IMR-90 (cell line): Measurements from ENCODE around the gene EHMT1. TPM values are rescaled to one million over a fixed set of nuclear protein-coding genes. Genes with fewer than 3 reads are reported as not detected.

Experiments
- ATAC-seq: fragments of 200-7000 bp; cut with Tn5 transposase; 2 replicates; pipeline ENCODE4 v1.9.1; 2020; ENCODE audit warnings: low read depth, mild to moderate bottlenecking, moderate library complexity
- BruUV-seq: library from RNA; stranded (reverse); fragments of 400-500 nt; replicated peaks from 2 replicates; lab custom pipeline; 2021; lab: Mats Ljungman, UMichigan
- CTCF ChIA-PET: fragments of 300-600 bp; formaldehyde crosslinking; extraction: SDS; loops from one replicate; lab custom pipeline; 2021; ENCODE audit warnings: antibody characterized with exemption; lab: Yijun Ruan, JAX
- POLR2A ChIA-PET: fragments of 300-600 bp; sonication (Branson Sonifier 250); formaldehyde crosslinking; loops from one replicate; lab custom pipeline; 2022; ENCODE audit warnings: antibody characterized with exemption; ENCODE audit not compliant: unreplicated experiment; lab: Charles Lee
- DNase-seq: peaks from one replicate; pipeline ENCODE4 v3.0.0; 2013
- H2AFZ ChIP-seq: replicated peaks from 2 replicates; pipeline ENCODE3; 2013; ENCODE audit warnings: low read length, mild to moderate bottlenecking; ENCODE audit not compliant: poor library complexity
- H2AK5ac ChIP-seq: 2 replicates; pipeline ENCODE4 v1.6.1; 2013; ENCODE audit warnings: low read depth, low read length, inconsistent platforms
- H2AK9ac ChIP-seq: replicated peaks from 2 replicates; pipeline ENCODE3; 2013; ENCODE audit warnings: mild to moderate bottlenecking, low read depth, low read length, moderate library complexity; ENCODE audit not compliant: poor library complexity
- H2BK120ac ChIP-seq: 2 replicates; pipeline ENCODE4 v1.6.1; 2013; ENCODE audit warnings: low read depth, low read length, inconsistent platforms
- H2BK15ac ChIP-seq: 3 replicates; pipeline ENCODE4 v1.6.1; 2013; ENCODE audit warnings: low read depth, low read length, inconsistent platforms
- H2BK20ac ChIP-seq: 2 replicates; pipeline ENCODE4 v1.6.1; 2013; ENCODE audit warnings: low read depth, mild to moderate bottlenecking, inconsistent platforms, low read length, moderate library complexity
- H2BK5ac ChIP-seq: 2 replicates; pipeline ENCODE4 v1.6.1; 2013; ENCODE audit warnings: mild to moderate bottlenecking, low read depth, low read length, inconsistent platforms; ENCODE audit not compliant: poor library complexity, severe bottlenecking
- H3K14ac ChIP-seq: replicated peaks from 2 replicates; pipeline ENCODE4 v1.6.1; 2013; ENCODE audit warnings: low read depth, low read length, inconsistent platforms
- H3K18ac ChIP-seq: 2 replicates; pipeline ENCODE4 v1.6.1; 2013; ENCODE audit warnings: low read depth, low read length, control low read depth
- H3K23ac ChIP-seq: 2 replicates; pipeline ENCODE4 v1.6.1; 2013; ENCODE audit warnings: low read depth, low read length, inconsistent platforms
- H3K27ac ChIP-seq: 2 replicates; pipeline ENCODE4 v1.5.1; 2013; ENCODE audit warnings: mild to moderate bottlenecking, control low read depth, low read length; ENCODE audit not compliant: insufficient read depth
- H3K27me3 ChIP-seq: 2 replicates; pipeline ENCODE4 v1.6.1; 2013; ENCODE audit warnings: low read length; ENCODE audit not compliant: control insufficient read depth, insufficient read depth
- H3K36me3 ChIP-seq: 2 replicates; pipeline ENCODE4 v1.6.1; 2013; ENCODE audit warnings: low read length, mixed read lengths; ENCODE audit not compliant: control insufficient read depth, insufficient read depth
- H3K4ac ChIP-seq: 2 replicates; pipeline ENCODE4 v1.6.1; 2013; ENCODE audit warnings: low read depth, low read length, inconsistent platforms
- H3K4me1 ChIP-seq: 2 replicates; pipeline ENCODE4 v1.6.1; 2013; ENCODE audit warnings: low read length, mixed read lengths; ENCODE audit not compliant: control insufficient read depth, insufficient read depth
- H3K4me2 ChIP-seq: 2 replicates; pipeline ENCODE4 v1.6.1; 2013; ENCODE audit warnings: low read depth, mild to moderate bottlenecking, control low read depth, low read length, moderate library complexity
- H3K4me3 ChIP-seq: 2 replicates; pipeline ENCODE4 v1.5.1; 2013; ENCODE audit warnings: low read depth, mild to moderate bottlenecking, control low read depth, low read length, moderate library complexity; ENCODE audit not compliant: insufficient read depth
- H3K56ac ChIP-seq: 2 replicates; pipeline ENCODE4 v1.6.1; 2013; ENCODE audit warnings: low read length, inconsistent platforms; ENCODE audit not compliant: insufficient read depth; ENCODE audit errors: extremely low read depth
- H3K79me1 ChIP-seq, 2 experiments: 2 replicates each; pipeline ENCODE4 v1.6.1; 2013; ENCODE audit warnings: low read length in 2 of 2, inconsistent platforms in 1 of 2, low read depth in 1 of 2
- H3K9ac ChIP-seq: 2 replicates; pipeline ENCODE4 v1.6.1; 2013; ENCODE audit warnings: low read depth, low read length, control low read depth
- H3K9me1 ChIP-seq: 2 replicates; pipeline ENCODE4 v1.6.1; 2013; ENCODE audit warnings: low read length, inconsistent platforms; ENCODE audit not compliant: insufficient read depth
- H3K9me3 ChIP-seq: 2 replicates; pipeline ENCODE4 v1.6.1; 2013; ENCODE audit warnings: low read length; ENCODE audit not compliant: control insufficient read depth, insufficient read depth
- H4K20me1 ChIP-seq: 2 replicates; pipeline ENCODE4 v1.6.1; 2013; ENCODE audit warnings: low read length, inconsistent platforms; ENCODE audit not compliant: insufficient read depth
- H4K5ac ChIP-seq: 2 replicates; pipeline ENCODE4 v1.6.1; 2013; ENCODE audit warnings: mild to moderate bottlenecking, low read depth, low read length, control low read depth
- H4K8ac ChIP-seq, 2 experiments: 2 replicates each; pipeline ENCODE4 v1.6.1; 2013; ENCODE audit warnings: low read depth in 2 of 2, low read length in 2 of 2, control low read depth in 1 of 2, inconsistent platforms in 1 of 2
- H4K91ac ChIP-seq: 2 replicates; pipeline ENCODE4 v1.6.1; 2013; ENCODE audit warnings: low read depth, low read length, inconsistent platforms; ENCODE audit not compliant: insufficient read depth
- BHLHE40 ChIP-seq: fragments of 150-350 bp; IDR thresholded peaks from 2 replicates; pipeline ENCODE4 v1.6.1; 2016; ENCODE audit warnings: mild to moderate bottlenecking, low read depth, low read length
- CEBPB ChIP-seq: IDR thresholded peaks from 2 replicates; pipeline ENCODE4 v1.6.1; 2012; ENCODE audit warnings: low read depth, low read length, improper control_type of control experiment
- CHD1 ChIP-seq: IDR thresholded peaks from 2 replicates; pipeline ENCODE4 v1.6.1; 2012; ENCODE audit warnings: low read depth, low read length, improper control_type of control experiment
- FOS ChIP-seq: fragments of 150-350 bp; IDR thresholded peaks from 2 replicates; pipeline ENCODE4 v1.6.1; 2016; ENCODE audit warnings: low read depth, low read length
- MAFK ChIP-seq: IDR thresholded peaks from 2 replicates; pipeline ENCODE4 v1.6.1; 2012; ENCODE audit warnings: low read depth, low read length, improper control_type of control experiment
- MAZ ChIP-seq: IDR thresholded peaks from 2 replicates; pipeline ENCODE4 v1.6.1; 2012; ENCODE audit warnings: low read depth, mild to moderate bottlenecking, low read length, improper control_type of control experiment, moderate library complexity, borderline replicate concordance
- MXI1 ChIP-seq: IDR thresholded peaks from 2 replicates; pipeline ENCODE4 v1.6.1; 2012; ENCODE audit warnings: low read depth, mild to moderate bottlenecking, low read length, moderate library complexity, borderline replicate concordance
- NFE2L2 ChIP-seq: fragments of 150-350 bp; IDR thresholded peaks from 2 replicates; pipeline ENCODE4 v1.6.1; 2016; ENCODE audit warnings: low read depth, mild to moderate bottlenecking, low read length
- POLR2A ChIP-seq: IDR thresholded peaks from 2 replicates; pipeline ENCODE4 v1.6.1; 2012; ENCODE audit warnings: mild to moderate bottlenecking, low read depth, low read length
- RAD21 ChIP-seq: IDR thresholded peaks from 2 replicates; pipeline ENCODE4 v1.6.1; 2012; ENCODE audit warnings: low read length, improper control_type of control experiment
- RCOR1 ChIP-seq: IDR thresholded peaks from 2 replicates; pipeline ENCODE4 v1.6.1; 2012; ENCODE audit warnings: mild to moderate bottlenecking, low read length, improper control_type of control experiment; ENCODE audit not compliant: insufficient replicate concordance
- RFX5 ChIP-seq: IDR thresholded peaks from 2 replicates; pipeline ENCODE4 v1.8.0; 2012; ENCODE audit warnings: low read depth, mild to moderate bottlenecking, low read length, moderate library complexity
- SMC3 ChIP-seq: fragments of 150-350 bp; IDR thresholded peaks from 2 replicates; pipeline ENCODE4 v1.6.1; 2016; ENCODE audit warnings: low read depth, mild to moderate bottlenecking, antibody characterized with exemption, low read length, moderate library complexity
- WGBS, 2 experiments: methylation state at CpG; one replicate each; pipeline versions ENCODE4 v1.1.5 to v1.1.7; 2013; ENCODE audit warnings: missing lambda C conversion rate in 2 of 2; ENCODE audit not compliant: insufficient read length in 1 of 2; ENCODE audit errors: extremely low coverage in 2 of 2; 5-methylcytosine and 5-hydroxymethylcytosine counted together
- dilution Hi-C: fragments of 300-500 bp; cut with HindIII; formaldehyde crosslinking; loops from one replicate; pipeline ENCODE4 v1.14.3; 2018; ENCODE audit warnings: low sequenced_read_pairs; ENCODE audit not compliant: unreplicated experiment
- in situ Hi-C: fragments of 300-500 bp; cut with MboI; formaldehyde crosslinking; loops from 3 replicates; pipeline ENCODE4 v1.14.3; 2019; ENCODE audit warnings: low sequenced_read_pairs, inconsistent platforms, mixed read lengths
- intact Hi-C: fragments of 100-400 bp; cut with micrococcal nuclease; formaldehyde crosslinking; loops from 2 replicates; pipeline ENCODE4 v1.10.0; 2022
- polyA plus RNA-seq, 3 experiments: library from polyadenylated mRNA; depleted of rRNA; stranded (reverse); fragments of >200 nt; gene quantifications; 2 replicates each; pipeline ENCODE4 v1.2.3, GENCODE V29; 2012; ENCODE audit warnings: low replicate concordance in 1 of 3
- total RNA-seq: library from RNA; depleted of rRNA; stranded (reverse); fragments of >200 nt; gene quantifications from 2 replicates; pipeline ENCODE4 v1.2.3, GENCODE V29; 2012
- TF ChIP-seq, protein P1 (sequence below): fragments of 150-350 bp; IDR thresholded peaks from 2 replicates; pipeline ENCODE4 v1.6.1; 2016; ENCODE audit warnings: low read depth, mild to moderate bottlenecking, low read length, moderate library complexity, borderline replicate concordance
- TF ChIP-seq, protein P2 (sequence below): conservative IDR thresholded peaks from 2 replicates; pipeline ENCODE4 v1.5.1; 2012; ENCODE audit warnings: mild to moderate bottlenecking, low read depth, low read length, improper control_type of control experiment

Gene EHMT1
- total and polyA plus RNA-seq, 2 of the 4 experiments (the other 2 are of a cell fraction), result 32.8 to 35.1 TPM

DNA sequence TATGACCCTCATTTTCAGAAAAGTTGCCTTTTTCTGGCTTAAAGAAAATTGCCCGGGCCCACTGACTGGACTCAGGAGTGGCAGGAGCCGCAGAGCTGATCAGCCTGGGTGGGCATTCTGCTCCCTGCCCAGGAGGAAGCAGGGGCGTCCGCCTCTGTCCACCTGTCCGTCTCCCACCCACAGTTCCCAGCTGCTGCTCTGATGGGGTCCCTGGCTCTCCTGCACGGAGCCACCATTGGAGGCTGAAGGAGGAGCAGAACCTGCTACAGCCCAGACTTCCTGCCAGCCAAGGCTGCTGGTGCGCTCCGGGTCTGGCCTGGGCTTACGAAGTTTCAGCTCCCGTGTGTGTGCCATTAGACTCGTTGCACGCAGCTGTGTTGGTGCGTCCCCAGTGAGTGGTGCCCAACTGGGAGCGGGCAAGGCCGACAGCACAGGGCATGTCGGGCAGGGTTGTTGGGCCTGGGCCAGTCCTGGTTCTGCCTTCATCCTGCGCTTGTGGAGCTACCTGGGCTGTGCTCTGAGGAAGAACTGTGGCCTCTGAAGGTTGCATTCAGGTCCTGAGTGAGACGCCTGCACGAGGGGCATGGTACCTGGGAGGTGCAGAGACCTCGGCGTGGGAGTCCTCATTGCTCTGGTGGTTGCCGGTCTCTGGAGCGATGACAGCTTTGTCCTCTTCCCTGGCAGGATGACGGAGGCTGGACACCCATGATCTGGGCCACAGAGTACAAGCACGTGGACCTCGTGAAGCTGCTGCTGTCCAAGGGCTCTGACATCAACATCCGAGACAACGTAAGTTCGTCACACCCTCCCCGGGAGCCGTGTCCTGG, 181.6 kb downstream of the EHMT1 start:
- no TSS peak for BruUV-seq
- WGBS, 2 experiments, result 97% methylated on average over 18 of the region's 31 CpGs; no CpG with 5 or more reads in 1 of the 2 experiments
- no peaks in the 10 kb centered on the region for H3K9me3 ChIP-seq
- TF ChIP-seq SMC3 (no peak), MAFK (no peak), RCOR1 (no peak), FOS (no peak), MAZ (no peak), RFX5 (no peak), BHLHE40 (no peak), CEBPB (no peak), POLR2A (no peak), NFE2L2 (no peak), RAD21 (no peak), MXI1 (no peak), CHD1 (no peak)
- TF ChIP-seq, protein P1, sequence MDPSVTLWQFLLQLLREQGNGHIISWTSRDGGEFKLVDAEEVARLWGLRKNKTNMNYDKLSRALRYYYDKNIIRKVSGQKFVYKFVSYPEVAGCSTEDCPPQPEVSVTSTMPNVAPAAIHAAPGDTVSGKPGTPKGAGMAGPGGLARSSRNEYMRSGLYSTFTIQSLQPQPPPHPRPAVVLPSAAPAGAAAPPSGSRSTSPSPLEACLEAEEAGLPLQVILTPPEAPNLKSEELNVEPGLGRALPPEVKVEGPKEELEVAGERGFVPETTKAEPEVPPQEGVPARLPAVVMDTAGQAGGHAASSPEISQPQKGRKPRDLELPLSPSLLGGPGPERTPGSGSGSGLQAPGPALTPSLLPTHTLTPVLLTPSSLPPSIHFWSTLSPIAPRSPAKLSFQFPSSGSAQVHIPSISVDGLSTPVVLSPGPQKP, result no peak
- TF ChIP-seq, protein P2, sequence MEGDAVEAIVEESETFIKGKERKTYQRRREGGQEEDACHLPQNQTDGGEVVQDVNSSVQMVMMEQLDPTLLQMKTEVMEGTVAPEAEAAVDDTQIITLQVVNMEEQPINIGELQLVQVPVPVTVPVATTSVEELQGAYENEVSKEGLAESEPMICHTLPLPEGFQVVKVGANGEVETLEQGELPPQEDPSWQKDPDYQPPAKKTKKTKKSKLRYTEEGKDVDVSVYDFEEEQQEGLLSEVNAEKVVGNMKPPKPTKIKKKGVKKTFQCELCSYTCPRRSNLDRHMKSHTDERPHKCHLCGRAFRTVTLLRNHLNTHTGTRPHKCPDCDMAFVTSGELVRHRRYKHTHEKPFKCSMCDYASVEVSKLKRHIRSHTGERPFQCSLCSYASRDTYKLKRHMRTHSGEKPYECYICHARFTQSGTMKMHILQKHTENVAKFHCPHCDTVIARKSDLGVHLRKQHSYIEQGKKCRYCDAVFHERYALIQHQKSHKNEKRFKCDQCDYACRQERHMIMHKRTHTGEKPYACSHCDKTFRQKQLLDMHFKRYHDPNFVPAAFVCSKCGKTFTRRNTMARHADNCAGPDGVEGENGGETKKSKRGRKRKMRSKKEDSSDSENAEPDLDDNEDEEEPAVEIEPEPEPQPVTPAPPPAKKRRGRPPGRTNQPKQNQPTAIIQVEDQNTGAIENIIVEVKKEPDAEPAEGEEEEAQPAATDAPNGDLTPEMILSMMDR, result no peak

More for the DNA sequence above, 181.6 kb downstream of the EHMT1 start:
- Histone ChIP-seq H4K8ac (no peak overlapping the region), H3K14ac (no peak overlapping the region), H3K9me1 (peaks cover 7% of the 10 kb centered on the region), H4K5ac (no peak overlapping the region), H2AK5ac (no peak overlapping the region), H3K79me1 (peaks cover 8 to 19% of the 10 kb centered on the region in 2 experiments), H2BK5ac (no peak overlapping the region), H2BK20ac (no peak overlapping the region), H3K36me3 (peaks cover 70% of the 10 kb centered on the region), H3K9ac (no peak overlapping the region), H4K91ac (no peak overlapping the region), H3K4me3 (no peak overlapping the region), H2BK120ac (no peak overlapping the region), H3K27me3 (no peaks in the 10 kb centered on the region), H3K27ac (no peak overlapping the region), H2AFZ (no peak overlapping the region), H3K4me2 (no peak overlapping the region), H3K56ac (no peak overlapping the region), H4K20me1 (0 out of 2 replicates have a peak, but pooled peaks cover 5% of the 10 kb centered on the region), H3K23ac (no peak overlapping the region), H2AK9ac (peak overlapping the region; percentile 65), H3K4me1 (no peaks in the 10 kb centered on the region), H3K4ac (no peak overlapping the region), H2BK15ac (no peak overlapping the region), H3K18ac (no peak overlapping the region)
- CTCF ChIA-PET, result no interaction called here
- dilution Hi-C loops (no loop called here), in situ Hi-C loops (no loop called here), intact Hi-C loops (no loop called here)
- POLR2A ChIA-PET, result no interaction called here
- no peak for ATAC-seq
- no peak for DNase-seq
